ENCODE data around the gene OPA3. TPM values are rescaled to one million over a fixed set of nuclear protein-coding genes. Genes with fewer than 3 reads are reported as not detected.

The OPA3 gene
- total RNA-seq, 1 donor from 2014 or later = 14.8 TPM

- H3K4me1 Mint-ChIP-seq (ENCODE audit: low read depth) = peaks cover 3% of the 10 kb centered on the region
- no peak for TF ChIP-seq CTCF (IDR thresholded peaks at IDR 0.05)
- no peak overlapping the region for H3K4me3 Mint-ChIP-seq (ENCODE audit: unreplicated experiment)
- no peaks in the 10 kb centered on the region for H3K27me3 Mint-ChIP-seq (ENCODE audit: low read depth)
- DNase-seq (ENCODE audit: low spot score) = no peak
- H3K36me3 Mint-ChIP-seq (ENCODE audit: low read depth) = peaks cover 18% of the 10 kb centered on the region
- no peak overlapping the region for H3K27ac Mint-ChIP-seq (ENCODE audit: unreplicated experiment)
- H3K9me3 Mint-ChIP-seq (ENCODE audit: low read depth) = peaks cover 9% of the 10 kb centered on the region
Observed at GRCh38 chr19:45531349-45531748, 53.3 kb downstream of the OPA3 start.

GRCh38 chr19:45529420-45529785 is 55.2 kb downstream of the OPA3 start:
- Mint-ChIP-seq H3K9me3 (ENCODE audit: low read depth) (peaks cover 8% of the 10 kb centered on the region), H3K4me1 (ENCODE audit: low read depth) (peaks cover 3% of the 10 kb centered on the region), H3K36me3 (ENCODE audit: low read depth) (peaks cover 24% of the 10 kb centered on the region), H3K27me3 (ENCODE audit: low read depth) (no peaks in the 10 kb centered on the region), H3K4me3 (ENCODE audit: unreplicated experiment) (no peak overlapping the region), H3K27ac (ENCODE audit: unreplicated experiment) (no peak overlapping the region)
- DNase-seq (ENCODE audit: low spot score) = no peak
- TF ChIP-seq CTCF (IDR thresholded peaks at IDR 0.05) = no peak

- Mint-ChIP-seq H3K27ac (ENCODE audit: unreplicated experiment) (no peak overlapping the region), H3K27me3 (ENCODE audit: low read depth) (no peaks in the 10 kb centered on the region)
- DNase-seq (ENCODE audit: low spot score) = no peak
Observed at GRCh38 chr19:45528744-45529419, 55.7 kb downstream of the OPA3 start.

GRCh38 chr19:45528149-45528743 is 56.4 kb downstream of the OPA3 start:
- Mint-ChIP-seq H3K27me3 (ENCODE audit: low read depth) (no peaks in the 10 kb centered on the region), H3K36me3 (ENCODE audit: low read depth) (peaks cover 31% of the 10 kb centered on the region), H3K9me3 (ENCODE audit: low read depth) (peaks cover 8% of the 10 kb centered on the region), H3K4me1 (ENCODE audit: low read depth) (peaks cover 9% of the 10 kb centered on the region), H3K4me3 (ENCODE audit: unreplicated experiment) (no peak overlapping the region), H3K27ac (ENCODE audit: unreplicated experiment) (no peak overlapping the region)
- DNase-seq (ENCODE audit: low spot score) = no peak
- no peak for TF ChIP-seq CTCF (IDR thresholded peaks at IDR 0.05)

More at GRCh38 chr19:45528744-45529419, 55.7 kb downstream of the OPA3 start:
- peaks cover 8% of the 10 kb centered on the region for H3K9me3 Mint-ChIP-seq (ENCODE audit: low read depth)
- H3K36me3 Mint-ChIP-seq (ENCODE audit: low read depth) = peaks cover 27% of the 10 kb centered on the region
- H3K4me3 Mint-ChIP-seq (ENCODE audit: unreplicated experiment) = no peak overlapping the region
- peaks cover 4% of the 10 kb centered on the region for H3K4me1 Mint-ChIP-seq (ENCODE audit: low read depth)
- TF ChIP-seq CTCF (IDR thresholded peaks at IDR 0.05) = no peak

GRCh38 chr19:45527731-45528130 is 56.9 kb downstream of the OPA3 start:
- H3K9me3 Mint-ChIP-seq (ENCODE audit: low read depth) = peaks cover 8% of the 10 kb centered on the region
- DNase-seq (ENCODE audit: low spot score) = no peak
- H3K36me3 Mint-ChIP-seq (ENCODE audit: low read depth) = peaks cover 31% of the 10 kb centered on the region
- H3K27me3 Mint-ChIP-seq (ENCODE audit: low read depth) = no peaks in the 10 kb centered on the region
- H3K4me1 Mint-ChIP-seq (ENCODE audit: low read depth) = peaks cover 9% of the 10 kb centered on the region
- no peak for TF ChIP-seq CTCF (IDR thresholded peaks at IDR 0.05)
- H3K27ac Mint-ChIP-seq (ENCODE audit: unreplicated experiment) = no peak overlapping the region
- H3K4me3 Mint-ChIP-seq (ENCODE audit: unreplicated experiment) = no peak overlapping the region
